B cell (primary cell): ENCODE data around the gene GUCY2F. TPM values are rescaled to one million over a fixed set of nuclear protein-coding genes. Genes with fewer than 3 reads are reported as not detected.

Experiments used
- ATAC-seq: fragments of 200-7000 bp; cut with Tn5 transposase; one replicate; pipeline ENCODE4 v1.10.0; 2021; ENCODE audit warnings: low read depth, mild to moderate bottlenecking, moderate number of reproducible peaks, moderate library complexity
- CTCF ChIA-PET: fragments of 350-600 bp; sonication (Branson Sonifier 250); formaldehyde crosslinking; loops from one replicate; lab custom pipeline; 2021; ENCODE audit warnings: antibody characterized with exemption, inconsistent platforms; lab: Charles Lee
- POLR2A ChIA-PET: fragments of 350-600 bp; sonication (Branson Sonifier 250); formaldehyde crosslinking; loops from one replicate; lab custom pipeline; 2021; ENCODE audit warnings: antibody characterized with exemption; lab: Charles Lee
- DNase-seq: peaks from one replicate; pipeline ENCODE4 v3.0.0; 2013
- H2AFZ ChIP-seq: 2 replicates; pipeline ENCODE4 v1.6.1; 2012; ENCODE audit warnings: mild to moderate bottlenecking, low read depth, low read length; ENCODE audit not compliant: insufficient read depth, poor library complexity, severe bottlenecking
- H3K27ac ChIP-seq, 2 donors: 1 replicate in 1 of 2; 2 replicates in 1 of 2; pipeline ENCODE4 v1.5.1; 2012 to 2013; ENCODE audit warnings: low read length in 2 of 2, mild to moderate bottlenecking in 2 of 2, moderate library complexity in 1 of 2
- H3K27me3 ChIP-seq, 4 experiments: fragments of 200-600 bp in 1 of 4; sonication (generic) in 1 of 4; replicated peaks in 1 of 4; 1 replicate in 2 of 4; 2 replicates in 2 of 4; pipeline versions ENCODE4 v1.6.1 to v1.7.0; 2013 to 2016; ENCODE audit warnings: low read length in 3 of 4, mild to moderate bottlenecking in 2 of 4, mixed read lengths in 1 of 4, moderate library complexity in 1 of 4; ENCODE audit not compliant: insufficient read depth in 4 of 4, control insufficient read depth in 3 of 4; ENCODE audit errors: control extremely low read depth in 1 of 4
- H3K36me3 ChIP-seq, 2 experiments: replicated peaks in 1 of 2; 1 replicate in 1 of 2; 2 replicates in 1 of 2; pipeline versions ENCODE4 v1.6.1 to v1.7.1; 2013; ENCODE audit warnings: low read length in 1 of 2; ENCODE audit not compliant: insufficient read depth in 2 of 2, control insufficient read depth in 1 of 2; ENCODE audit errors: control extremely low read depth in 1 of 2, extremely low read depth in 1 of 2
- H3K4me1 ChIP-seq, 2 donors: fragments of 200-600 bp in 1 of 2; sonication (generic) in 1 of 2; 1 replicate in 1 of 2; 2 replicates in 1 of 2; pipeline versions ENCODE4 v1.5.1 to v1.6.1; 2013 to 2017; ENCODE audit warnings: low read length in 2 of 2; ENCODE audit not compliant: control insufficient read depth in 2 of 2, insufficient read depth in 2 of 2
- H3K4me2 ChIP-seq: replicated peaks from 2 replicates; pipeline ENCODE3; 2012; ENCODE audit warnings: mild to moderate bottlenecking, low read depth, low read length; ENCODE audit not compliant: poor library complexity, severe bottlenecking
- H3K4me3 ChIP-seq, 5 experiments: fragments of 200-600 bp in 1 of 5; sonication (generic) in 1 of 5; 1 replicate in 3 of 5; 2 replicates in 2 of 5; pipeline versions ENCODE4 v1.5.1 to v1.7.0; 2011 to 2016; ENCODE audit warnings: low read length in 4 of 5, mild to moderate bottlenecking in 4 of 5, low read depth in 2 of 5, control low read depth in 1 of 5, moderate library complexity in 1 of 5; ENCODE audit not compliant: insufficient read depth in 1 of 5; ENCODE audit errors: control extremely low read depth in 1 of 5, extremely low read depth in 1 of 5
- H3K79me2 ChIP-seq: fragments of 200-600 bp; sonication (generic); one replicate; pipeline ENCODE4 v1.6.0; 2016; ENCODE audit warnings: low read length; ENCODE audit not compliant: control insufficient read depth, insufficient read depth
- H3K9ac ChIP-seq: fragments of 200-600 bp; sonication (generic); 2 replicates; pipeline ENCODE4 v1.6.1; 2017; ENCODE audit warnings: mild to moderate bottlenecking, low read length, moderate library complexity
- H3K9me3 ChIP-seq, 3 donors: one replicate each; pipeline versions ENCODE4 v1.6.1 to v1.7.1; 2013; ENCODE audit warnings: low read length in 2 of 3; ENCODE audit not compliant: control insufficient read depth in 2 of 3, insufficient read depth in 1 of 3; ENCODE audit errors: control extremely low read depth in 1 of 3
- H4K20me1 ChIP-seq: 2 replicates; pipeline ENCODE4 v1.6.0; 2012; ENCODE audit warnings: mild to moderate bottlenecking, low read length; ENCODE audit not compliant: insufficient read depth, control insufficient read depth, poor library complexity, severe bottlenecking
- H3K27ac Mint-ChIP-seq: one replicate; pipeline ENCODE4 v1.8.0; 2021; ENCODE audit warnings: mixed read lengths
- H3K27me3 Mint-ChIP-seq: one replicate; pipeline ENCODE4 v1.8.0; 2021; ENCODE audit warnings: mixed read lengths
- H3K4me1 Mint-ChIP-seq: one replicate; pipeline ENCODE4 v1.8.0; 2021; ENCODE audit warnings: mixed read lengths
- H3K4me3 Mint-ChIP-seq: one replicate; pipeline ENCODE4 v1.8.0; 2021; ENCODE audit warnings: mixed read lengths
- H3K9me3 Mint-ChIP-seq: one replicate; pipeline ENCODE4 v1.8.0; 2022; ENCODE audit warnings: mixed read lengths; ENCODE audit not compliant: insufficient read depth
- CTCF ChIP-seq: fragments of 200-600 bp; IDR thresholded peaks from one replicate; pipeline ENCODE4 v1.8.0; 2022; ENCODE audit warnings: antibody characterized with exemption, mild to moderate bottlenecking
- EZH2 ChIP-seq: IDR thresholded peaks from 2 replicates; pipeline ENCODE4 v1.6.1; 2012; ENCODE audit warnings: borderline replicate concordance, low read depth, mild to moderate bottlenecking, moderate library complexity, low read length; ENCODE audit not compliant: insufficient read depth, poor library complexity, severe bottlenecking
- WGBS: methylation state at CpG from one replicate; pipeline ENCODE4 v1.1.5; 2013; ENCODE audit warnings: missing lambda C conversion rate; ENCODE audit not compliant: insufficient coverage; 5-methylcytosine and 5-hydroxymethylcytosine counted together
- intact Hi-C: fragments of 100-400 bp; cut with micrococcal nuclease; formaldehyde crosslinking; loops from one replicate; pipeline ENCODE4 v1.10.0; 2022
- polyA plus RNA-seq: library from polyadenylated mRNA; depleted of rRNA; stranded (reverse); fragments of >200 nt; gene quantifications from 2 replicates; pipeline ENCODE4 v1.2.3, GENCODE V29; 2012
- total RNA-seq, 2 donors: library from RNA; stranded (reverse); fragments of 120-200 nt in 1 of 2; gene quantifications; 1 replicate in 1 of 2; 2 replicates in 1 of 2; pipeline versions ENCODE4 v1.2.3 to v1.2.4, GENCODE V29; 2013 to 2022

GUCY2F gene
- total and polyA plus RNA-seq, 2 donors (not counting 1 experiment from before 2014, with no cell fraction given) = not detected

GRCh38 chrX:109357706-109358105 is 124.2 kb downstream of the GUCY2F start:
- no peaks in the 10 kb centered on the region for H3K27me3 Mint-ChIP-seq
- Histone ChIP-seq H3K27me3 (no peaks in the 10 kb centered on the region), H3K4me1 (no peaks in the 10 kb centered on the region), H3K79me2 (no peaks in the 10 kb centered on the region), H3K4me3 (no peak overlapping the region), H3K36me3 (no peaks in the 10 kb centered on the region), H2AFZ (no peak overlapping the region), H3K9me3 (no peaks in the 10 kb centered on the region), H3K9ac (no peak overlapping the region), H3K27ac (no peak overlapping the region), H3K4me2 (no peak overlapping the region), H4K20me1 (no peaks in the 10 kb centered on the region)
- intact Hi-C loops = no loop called here
- no peaks in the 10 kb centered on the region for H3K9me3 Mint-ChIP-seq
- ChIA-PET CTCF (no interaction called here), POLR2A (no interaction called here)
- ATAC-seq (no peak), DNase-seq (no peak)
- TF ChIP-seq CTCF (no peak), EZH2 (no peak)
- no peak overlapping the region for H3K27ac Mint-ChIP-seq
- WGBS = 100% methylated on average over 1 of the region's 3 CpGs
- H3K4me3 Mint-ChIP-seq = no peak overlapping the region
- no peaks in the 10 kb centered on the region for H3K4me1 Mint-ChIP-seq

- H4K20me1 ChIP-seq = no peaks in the 10 kb centered on the region
- Mint-ChIP-seq H3K4me3 (no peak overlapping the region), H3K9me3 (no peaks in the 10 kb centered on the region), H3K27ac (no peak overlapping the region), H3K27me3 (no peaks in the 10 kb centered on the region), H3K4me1 (no peaks in the 10 kb centered on the region)
- DNase-seq = no peak
- POLR2A ChIA-PET = no interaction called here
- no peak overlapping the region for H3K27ac ChIP-seq
- no peak overlapping the region for H3K4me2 ChIP-seq
- no peaks in the 10 kb centered on the region for H3K9me3 ChIP-seq
- no peak for ATAC-seq
- intact Hi-C loops = no loop called here
- CTCF ChIA-PET = no interaction called here
- no peaks in the 10 kb centered on the region for H3K27me3 ChIP-seq
- no peak overlapping the region for H3K4me3 ChIP-seq
- H3K4me1 ChIP-seq = no peaks in the 10 kb centered on the region
- H2AFZ ChIP-seq = no peak overlapping the region
- WGBS = no CpG with 5 or more reads among the region's 3 CpGs
- H3K36me3 ChIP-seq = no peaks in the 10 kb centered on the region
- TF ChIP-seq CTCF (no peak), EZH2 (no peak)
- no peaks in the 10 kb centered on the region for H3K79me2 ChIP-seq
- H3K9ac ChIP-seq = no peak overlapping the region
These were observed 125.2 kb downstream of the GUCY2F start for GRCh38 chrX:109356684-109357083.
